NOMO-1 (cell line): ENCODE measurements around the gene TBL1X.

ENCODE experiments used
- DNase-seq, 2 experiments: peaks; one replicate each; lab custom pipeline; 2025; ENCODE audit not compliant: unreplicated experiment in 2 of 2; lab: John Stamatoyannopoulos, UW

TBL1X gene

DNA sequence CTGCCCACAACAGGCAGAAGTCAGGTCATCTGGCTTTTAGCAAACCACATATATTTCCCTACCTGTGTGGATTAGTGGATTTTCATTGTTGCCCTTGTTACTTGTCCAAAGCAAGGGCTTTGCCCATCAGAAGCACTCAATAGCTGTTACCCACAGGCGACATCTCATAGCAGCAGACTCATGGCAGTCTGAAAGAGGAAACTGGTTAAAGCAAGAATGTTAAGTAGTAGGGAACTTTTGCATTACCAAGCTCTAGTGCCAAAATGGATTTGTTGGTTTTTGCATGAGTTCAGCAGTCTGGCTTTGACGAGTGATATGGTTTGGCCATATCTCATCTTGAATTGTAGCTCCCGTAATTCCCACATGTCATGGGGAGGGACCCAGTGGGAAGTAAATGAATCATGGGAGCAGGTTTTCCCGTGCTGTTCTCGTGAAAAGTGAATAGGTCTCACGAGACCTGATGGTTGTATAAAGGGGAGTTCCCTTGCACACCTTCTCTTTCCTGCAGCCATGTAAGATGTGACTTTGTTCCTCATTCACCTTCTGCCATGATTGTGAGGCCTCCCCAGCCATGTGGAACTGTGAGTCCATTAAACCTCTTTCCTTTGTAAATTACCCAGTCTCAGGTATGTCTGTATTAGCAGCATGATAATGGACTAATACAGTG is 192.9 kb downstream of the TBL1X start:
- DNase-seq = no peak

DNA sequence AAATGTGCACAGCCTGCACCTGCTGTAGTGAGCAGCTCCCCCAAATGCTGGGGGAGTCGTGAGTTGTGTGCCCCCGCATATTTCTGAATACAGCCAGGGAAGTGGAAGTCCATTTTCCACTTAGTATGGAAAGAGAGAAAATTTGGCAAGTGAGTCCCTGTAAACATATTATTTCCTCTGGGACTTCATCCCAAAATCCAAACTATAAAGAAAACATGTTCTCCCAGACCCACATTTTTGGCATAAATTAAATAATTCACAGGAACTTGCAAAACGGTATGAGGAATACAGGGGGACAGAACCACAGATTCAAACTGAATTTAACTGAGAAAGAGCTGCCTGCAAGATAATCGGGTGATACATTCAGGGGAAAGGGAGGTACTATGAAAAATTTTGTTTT is 193.6 kb downstream of the TBL1X start:
- no peak for DNase-seq

DNA sequence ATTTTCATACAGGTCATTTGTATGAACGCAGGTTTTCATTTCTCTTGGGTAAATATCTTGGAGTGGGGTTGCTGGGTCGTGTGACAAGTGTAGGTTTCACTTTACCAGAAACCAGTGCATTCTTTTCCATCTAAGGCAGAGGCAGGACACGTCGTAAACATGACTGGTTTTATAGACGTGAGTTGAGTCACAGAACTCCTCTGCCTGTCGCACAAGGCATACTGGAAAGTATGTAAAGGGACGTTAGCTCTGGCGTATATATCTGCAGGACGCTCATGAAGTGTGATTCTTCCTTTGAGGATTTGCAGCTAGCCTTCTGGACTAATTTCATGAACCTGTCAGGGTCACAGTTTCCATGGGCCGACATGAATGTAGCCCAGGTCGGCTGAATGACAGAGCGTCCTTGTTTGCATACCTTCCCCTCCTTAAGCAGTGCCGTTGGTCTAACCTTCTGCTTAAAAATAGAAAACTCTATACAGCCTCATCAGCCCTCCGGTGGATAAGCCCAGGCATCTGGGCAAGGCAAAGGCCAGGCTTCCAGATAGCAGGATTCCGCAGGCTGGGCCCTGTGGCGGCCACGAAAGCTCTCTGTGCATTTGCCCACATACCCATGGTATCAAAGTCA is 194.8 kb downstream of the TBL1X start:
- no peak for DNase-seq

DNA sequence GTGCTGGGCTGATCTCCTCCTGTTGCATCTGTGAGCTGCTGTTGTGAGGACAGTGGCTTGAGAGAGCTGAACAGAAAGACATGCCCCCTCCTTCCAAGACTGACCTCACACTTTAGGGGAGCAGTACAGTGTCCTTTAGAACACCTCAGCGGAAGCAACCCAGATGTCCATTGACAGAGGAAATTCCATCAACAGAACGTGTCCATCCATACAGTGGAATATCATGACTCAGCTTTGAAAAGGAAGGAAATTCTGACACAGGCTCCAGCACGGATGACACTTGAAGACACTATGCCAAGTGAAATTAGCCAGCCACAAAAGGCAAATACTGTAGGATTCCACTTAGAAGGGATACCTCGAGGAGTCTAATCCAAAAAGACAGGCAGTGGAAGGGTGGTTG is 197.3 kb downstream of the TBL1X start:
- DNase-seq = no peak

GRCh38 chrX:9663216-9663615 is 198.4 kb downstream of the TBL1X start:
- DNase-seq = no peak

DNA sequence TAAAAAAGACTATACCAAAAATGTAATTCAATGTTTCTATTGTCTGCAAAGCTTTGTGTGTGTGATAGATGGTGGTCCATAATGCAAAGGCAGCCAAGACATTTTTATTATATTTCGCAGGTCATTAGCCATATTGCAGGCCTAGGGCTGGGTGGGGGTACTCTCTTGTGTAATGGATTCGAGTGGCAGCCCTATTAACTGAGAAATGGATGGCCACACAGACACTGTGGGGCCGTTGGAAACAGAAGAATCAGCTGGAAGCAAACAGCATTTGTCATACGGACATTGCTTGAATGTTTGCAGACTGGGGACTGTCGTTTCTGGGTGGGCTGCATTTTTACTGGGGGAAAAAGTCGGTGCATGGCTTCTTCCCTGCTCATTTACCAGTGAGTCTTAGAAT is 199.4 kb downstream of the TBL1X start:
- no peak for DNase-seq

GRCh38 chrX:9665113-9665512 is 200.3 kb downstream of the TBL1X start:
- DNase-seq = no peak

- DNase-seq = no peak
These were observed 203.7 kb downstream of the TBL1X start for GRCh38 chrX:9668537-9668936.

- DNase-seq = no peak
These were observed 205.4 kb downstream of the TBL1X start for GRCh38 chrX:9670136-9670814.

DNA sequence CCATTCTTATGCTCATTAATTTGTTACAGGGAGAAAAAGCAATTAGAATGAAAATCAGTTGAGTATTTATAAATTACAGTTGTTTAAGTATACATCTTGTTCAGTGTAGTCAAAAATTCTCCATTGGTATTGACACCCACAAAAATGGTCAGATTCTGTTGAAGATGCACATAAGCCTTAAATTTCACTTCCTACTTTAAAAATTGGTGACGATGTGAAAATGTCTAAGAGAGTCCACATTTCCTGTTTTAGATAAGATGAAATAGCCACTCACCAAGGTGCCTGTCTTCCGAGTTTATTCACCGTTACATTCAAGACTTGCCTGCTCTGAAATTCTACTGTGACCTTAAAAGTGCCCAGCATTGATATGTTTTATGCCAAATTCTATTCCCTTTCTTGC is 207.1 kb downstream of the TBL1X start:
- peak; percentile 3 to 54 for DNase-seq

- no peak for DNase-seq
These were observed 211.4 kb downstream of the TBL1X start for GRCh38 chrX:9676306-9676705.

DNA sequence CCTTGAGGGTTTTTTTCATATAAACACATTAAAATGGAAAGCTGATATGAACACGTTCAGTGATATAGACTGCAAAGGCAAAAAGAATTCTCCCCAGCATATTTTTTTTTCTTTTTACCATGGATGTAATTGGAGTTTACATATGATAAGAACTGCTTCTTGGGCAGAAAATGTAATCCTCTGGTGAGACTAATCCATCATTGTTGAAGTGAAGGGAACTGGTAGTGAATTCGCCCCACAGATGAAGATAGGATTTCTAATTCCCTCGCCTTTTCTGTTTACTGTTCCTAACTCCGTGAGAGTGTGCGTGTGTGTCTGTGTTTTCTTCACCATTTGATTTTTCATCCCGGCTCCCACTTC is 211.9 kb downstream of the TBL1X start:
- DNase-seq = no peak

DNA sequence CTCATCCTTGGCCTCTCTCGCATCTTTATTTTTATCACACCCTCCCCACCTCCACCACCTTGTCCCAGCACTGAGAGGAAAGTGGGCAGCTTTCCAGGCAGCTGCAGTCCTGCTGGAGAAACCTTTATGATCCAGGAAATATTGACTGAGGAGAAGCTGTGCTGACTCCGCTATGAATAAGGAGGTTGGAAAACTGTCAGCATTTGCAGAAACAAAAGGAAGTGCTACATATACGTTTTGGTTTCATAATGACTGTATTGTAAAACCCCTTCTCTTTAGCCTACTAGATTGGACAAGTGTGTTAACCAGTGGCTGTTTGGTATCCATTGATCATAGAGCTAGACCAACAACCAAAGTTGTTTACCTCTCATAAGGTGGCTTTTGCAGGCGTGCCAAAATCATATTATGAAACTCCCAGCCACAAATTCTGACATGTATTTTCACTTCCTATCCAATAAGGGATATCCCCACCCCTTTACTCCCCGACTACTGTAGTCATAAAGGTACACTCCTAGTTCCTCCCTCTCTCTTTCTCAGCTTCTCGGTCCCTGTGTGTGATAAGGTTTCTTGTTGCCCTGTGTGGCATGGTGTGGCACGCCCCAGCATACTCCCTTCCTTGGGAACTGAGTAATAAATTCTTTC is 212.4 kb downstream of the TBL1X start:
- DNase-seq = peak; percentile 65 to 78

DNA sequence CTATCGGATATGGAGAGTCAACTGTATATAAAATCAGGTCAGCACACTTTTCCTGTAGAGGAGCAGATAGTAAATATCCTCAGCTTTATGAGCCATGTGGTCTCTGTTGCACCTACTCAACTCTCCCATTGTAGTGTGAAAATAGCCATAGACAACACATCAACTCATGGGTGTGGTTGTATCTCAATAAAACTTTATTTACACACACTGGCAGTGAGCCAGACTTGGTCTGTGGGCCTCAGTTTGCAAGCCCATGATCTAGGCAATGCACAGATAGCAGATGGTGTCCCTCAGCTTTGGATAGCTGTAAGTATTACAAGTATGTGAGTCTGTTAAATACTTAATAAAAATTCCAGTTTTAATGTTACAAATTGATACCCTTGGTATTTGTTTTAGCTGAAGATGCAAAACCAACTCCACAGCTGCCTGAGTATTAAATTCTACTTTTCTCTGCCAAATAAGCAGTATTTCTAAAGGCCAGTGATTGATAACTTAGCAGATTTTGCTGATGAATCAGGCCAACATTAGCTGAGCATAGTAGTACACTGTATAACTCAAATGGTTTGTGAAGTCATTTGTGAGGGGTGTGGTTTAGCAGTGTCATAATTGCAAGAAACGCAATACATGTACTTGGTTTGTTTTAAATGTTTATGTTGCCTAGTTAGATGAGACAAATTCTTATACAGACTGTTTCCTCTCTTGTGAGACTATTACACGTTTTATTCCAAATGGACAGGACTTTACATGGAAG is 213.5 kb downstream of the TBL1X start:
- no peak for DNase-seq

DNA sequence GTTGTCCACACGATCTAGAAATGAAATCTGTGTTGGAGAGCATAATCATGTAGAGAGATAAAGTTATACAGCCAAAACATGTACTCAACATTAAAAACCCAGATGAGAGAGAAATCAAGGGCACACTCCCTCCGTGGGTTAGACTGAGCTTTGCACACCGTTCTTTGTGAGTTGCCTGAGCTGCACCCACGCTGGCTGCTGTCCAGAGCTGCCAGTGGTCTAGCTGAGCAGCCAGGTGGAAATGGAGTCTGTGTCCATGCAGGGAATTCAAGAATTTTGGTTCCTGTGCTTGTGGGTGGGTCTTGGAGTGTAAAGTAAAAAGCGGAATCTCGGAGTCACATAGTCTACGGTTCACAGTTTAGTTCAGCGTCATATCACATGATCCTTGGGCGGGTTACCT is 216.2 kb downstream of the TBL1X start:
- DNase-seq = no peak

DNA sequence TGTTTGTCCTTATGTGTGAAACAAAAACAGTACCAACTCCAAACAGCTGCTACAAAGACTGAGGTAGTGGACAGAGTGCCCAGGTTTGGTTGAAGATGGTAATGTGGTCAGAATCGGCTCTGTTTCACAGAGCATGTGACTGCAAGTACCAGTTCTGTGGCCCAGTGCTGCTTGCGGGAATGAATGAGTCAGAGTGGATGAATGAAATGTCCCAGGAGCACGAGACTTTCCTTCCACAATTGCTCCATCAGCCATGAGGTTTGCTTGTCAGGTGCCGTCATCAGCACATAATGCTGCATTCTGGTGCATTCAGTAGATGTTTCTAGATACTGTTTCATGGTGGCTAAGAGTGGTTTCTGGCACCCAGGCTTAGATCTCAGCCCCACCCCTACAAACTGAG is 216.6 kb downstream of the TBL1X start:
- DNase-seq = no peak

DNA sequence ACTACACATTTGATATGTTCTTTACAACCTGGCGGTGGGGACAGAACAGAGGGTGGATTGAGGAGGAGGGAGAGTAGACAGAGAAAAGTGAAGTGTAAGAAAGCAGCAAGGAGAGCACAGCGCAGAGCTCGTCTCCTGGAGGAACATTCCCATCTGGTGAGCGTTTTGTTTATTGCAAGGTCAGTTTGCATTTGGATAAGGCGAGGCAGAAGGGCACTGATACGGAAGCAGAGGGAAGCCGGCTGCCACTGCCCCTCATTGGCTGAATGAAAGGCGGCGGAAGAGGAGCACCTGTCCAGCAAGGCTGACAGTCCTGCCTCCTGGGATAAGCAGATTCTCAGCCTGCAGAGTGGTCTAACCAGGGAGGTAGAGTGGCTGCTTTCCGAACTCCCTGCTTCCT is 217.6 kb downstream of the TBL1X start:
- DNase-seq = no peak

DNA sequence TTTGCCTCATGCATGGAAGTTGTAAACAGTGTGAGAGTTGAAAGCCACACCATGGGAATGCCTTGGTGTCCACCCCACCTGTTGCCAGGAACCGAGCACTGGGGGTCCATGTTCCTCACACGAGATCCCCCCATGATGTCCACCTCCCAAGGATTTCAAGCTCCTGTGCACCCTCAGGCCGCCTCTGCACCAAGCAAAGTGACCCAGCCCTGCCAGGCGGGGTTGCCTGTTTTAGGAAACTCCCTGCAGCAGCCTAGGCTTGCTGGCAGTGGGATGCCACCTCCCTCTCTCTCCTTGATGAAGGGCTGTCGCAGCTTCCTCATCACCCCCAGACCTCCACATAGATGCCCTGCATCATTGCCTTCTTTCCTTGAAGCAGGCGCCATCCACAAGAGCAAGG is 218.0 kb downstream of the TBL1X start:
- no peak for DNase-seq

DNA sequence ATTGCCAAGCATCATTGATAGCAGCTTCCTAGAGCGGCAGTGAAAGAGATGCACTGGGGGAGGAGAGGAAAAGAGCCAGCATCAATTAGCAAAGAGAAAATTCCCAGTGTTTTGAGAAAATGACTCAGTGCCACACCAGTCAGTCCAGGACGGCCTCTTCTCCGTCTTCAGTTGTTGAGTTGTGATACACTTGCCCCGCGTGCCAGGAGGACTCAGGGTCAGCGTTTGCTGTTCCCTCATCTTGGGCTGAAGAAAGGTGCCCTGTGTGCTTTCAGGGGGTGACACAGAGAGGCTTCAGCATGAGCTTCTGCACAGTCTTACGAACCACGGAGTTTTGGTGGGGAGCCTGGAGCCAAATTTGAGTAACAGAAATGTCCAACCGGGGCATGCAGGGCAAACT is 218.5 kb downstream of the TBL1X start:
- DNase-seq = no peak

- DNase-seq = no peak
These were observed 223.0 kb downstream of the TBL1X start for GRCh38 chrX:9687899-9688298.

GRCh38 chrX:9688833-9689232 is 224.0 kb downstream of the TBL1X start:
- DNase-seq = no peak
